ENCODE data around the gene IDS. TPM values are rescaled to one million over a fixed set of nuclear protein-coding genes. Genes with fewer than 3 reads are reported as not detected.

IDS gene
- total RNA-seq, 2 donors from 2014 or later = 96.0 to 129 TPM

DNA sequence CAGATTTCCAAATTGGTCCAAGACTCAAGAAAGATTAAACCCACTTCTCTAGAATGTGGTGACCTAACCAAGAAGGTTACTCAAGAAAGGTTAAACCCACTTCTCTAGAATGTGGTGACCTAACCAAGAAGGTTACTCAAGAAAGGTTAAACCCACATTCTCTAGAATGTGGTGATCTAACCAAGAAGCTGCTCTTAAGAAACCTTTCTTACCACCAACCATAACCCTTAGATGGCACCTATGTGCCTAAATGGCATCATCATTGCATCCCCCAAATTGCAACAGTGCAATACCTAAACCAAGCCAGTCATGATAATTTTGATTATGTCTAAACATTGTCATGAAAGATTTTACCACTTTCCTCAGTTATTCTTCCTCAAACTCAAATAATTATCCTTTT is 49.2 kb downstream of the IDS start:
- ATAC-seq (peak in 1 of 2 donors; percentile 68), DNase-seq (ENCODE audit: low spot score) (no peak)
- peaks cover 11 to 17% of the 10 kb centered on the region in 2 donors for H3K27me3 Mint-ChIP-seq
- no peaks in the 10 kb centered on the region for H3K4me1 Mint-ChIP-seq (ENCODE audit: low read depth in 2 of 2)
- no peak overlapping the region for H3K4me3 Mint-ChIP-seq
- H3K36me3 Mint-ChIP-seq = no peaks in the 10 kb centered on the region
- no peaks in the 10 kb centered on the region for H3K9me3 Mint-ChIP-seq
- H3K27ac Mint-ChIP-seq = no peak overlapping the region

DNA sequence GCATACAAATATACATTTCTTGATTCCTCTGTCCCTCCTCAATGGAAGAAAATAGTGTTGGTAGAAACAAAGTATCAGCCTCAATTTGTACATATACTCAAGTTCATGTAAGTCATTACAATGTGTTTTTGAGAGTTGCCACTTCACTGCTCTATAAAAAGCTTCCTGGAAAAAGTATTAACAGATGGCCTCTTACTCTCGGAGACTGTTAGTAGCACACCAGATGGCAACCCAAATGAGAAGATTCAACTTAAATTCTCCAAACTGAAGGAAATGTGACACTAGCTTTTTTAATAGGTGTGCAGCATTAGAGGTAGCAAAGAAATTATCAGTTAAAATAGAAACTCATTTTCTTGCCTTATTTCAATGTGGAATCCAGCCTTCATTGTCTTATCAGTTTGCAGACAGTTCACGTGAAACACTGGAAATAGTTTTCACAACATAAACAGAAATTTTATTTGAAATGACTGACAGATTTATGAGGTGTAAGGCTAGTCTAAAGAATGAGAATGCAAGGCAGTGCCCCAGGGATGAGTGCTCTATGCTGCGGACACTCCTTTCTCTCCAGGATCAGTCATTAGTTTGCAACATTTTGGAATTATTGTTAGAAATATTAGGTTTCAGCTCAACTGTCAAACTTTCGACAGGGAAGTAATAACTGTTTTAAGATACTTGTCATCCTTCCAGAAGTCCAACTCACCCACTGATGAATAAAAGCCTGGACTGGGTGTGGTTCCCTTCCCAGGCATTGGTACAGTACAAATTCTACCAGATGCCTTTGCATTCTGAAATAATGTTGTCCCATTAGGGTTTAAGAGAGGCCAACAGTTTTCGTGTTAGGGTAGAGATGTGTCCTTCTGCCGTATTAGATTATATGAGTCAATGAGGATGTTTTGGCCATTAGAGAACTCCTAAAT is 50.9 kb downstream of the IDS start:
- no peak overlapping the region for H3K27ac Mint-ChIP-seq
- no peak for ATAC-seq
- DNase-seq (ENCODE audit: low spot score) = no peak
- H3K4me1 Mint-ChIP-seq (ENCODE audit: low read depth in 2 of 2) = no peaks in the 10 kb centered on the region
- H3K36me3 Mint-ChIP-seq = peaks cover 13% of the 10 kb centered on the region
- H3K4me3 Mint-ChIP-seq = no peak overlapping the region
- peaks cover 1 to 5% of the 10 kb centered on the region in 2 donors for H3K27me3 Mint-ChIP-seq
- peaks cover 7% of the 10 kb centered on the region for H3K9me3 Mint-ChIP-seq

DNA sequence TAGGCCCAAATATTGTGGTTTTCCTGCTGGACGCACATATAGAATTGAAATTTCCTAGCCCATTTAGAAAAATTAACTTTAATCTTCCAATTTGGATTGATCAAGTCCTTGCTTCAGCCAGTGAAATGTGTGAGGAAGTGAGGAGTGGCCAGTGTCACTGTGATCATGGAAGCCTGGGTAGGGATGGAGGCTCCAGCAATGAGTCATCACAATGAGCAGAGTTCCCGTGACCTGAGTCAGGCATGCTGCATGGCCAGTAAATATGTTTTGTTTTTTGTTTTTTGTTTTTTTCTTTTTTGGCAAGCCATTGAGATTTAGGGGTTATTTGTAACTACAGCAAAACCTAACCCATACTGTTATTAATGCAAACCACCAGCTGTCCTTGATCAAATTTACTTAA is 52.1 kb downstream of the IDS start:
- Mint-ChIP-seq H3K4me1 (ENCODE audit: low read depth in 2 of 2) (no peaks in the 10 kb centered on the region), H3K4me3 (no peak overlapping the region), H3K9me3 (peaks cover 7% of the 10 kb centered on the region), H3K27me3 (peaks cover 0 to 5% of the 10 kb centered on the region in 2 donors), H3K27ac (no peak overlapping the region), H3K36me3 (peaks cover 13% of the 10 kb centered on the region)
- no peak for ATAC-seq
- no peak for DNase-seq (ENCODE audit: low spot score)

DNA sequence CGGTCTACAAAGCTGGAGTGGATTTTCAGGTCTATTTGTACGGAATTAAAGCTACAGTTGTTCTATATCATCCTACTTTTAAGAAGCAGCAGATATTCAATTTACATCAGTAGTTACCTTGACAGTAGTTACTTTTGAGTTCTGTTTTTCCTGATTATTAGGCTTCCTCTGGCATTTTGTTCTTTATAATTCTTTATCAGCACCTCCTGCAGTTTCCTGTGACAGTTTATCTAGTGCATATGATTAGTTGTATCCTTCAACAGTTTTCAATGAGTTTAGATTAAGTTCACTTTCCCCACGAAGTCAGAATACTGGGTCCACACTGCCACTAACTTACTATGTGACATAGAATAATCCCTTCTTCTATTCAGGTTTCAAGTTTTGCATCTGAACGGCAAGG is 71.7 kb downstream of the IDS start:
- no peak overlapping the region for H3K4me3 Mint-ChIP-seq
- H3K36me3 Mint-ChIP-seq = no peaks in the 10 kb centered on the region
- H3K9me3 Mint-ChIP-seq = no peaks in the 10 kb centered on the region
- H3K27ac Mint-ChIP-seq = no peak overlapping the region
- H3K4me1 Mint-ChIP-seq (ENCODE audit: low read depth in 2 of 2) = no peaks in the 10 kb centered on the region
- peaks cover 3 to 7% of the 10 kb centered on the region in 2 donors for H3K27me3 Mint-ChIP-seq
- ATAC-seq (no peak), DNase-seq (ENCODE audit: low spot score) (no peak)

DNA sequence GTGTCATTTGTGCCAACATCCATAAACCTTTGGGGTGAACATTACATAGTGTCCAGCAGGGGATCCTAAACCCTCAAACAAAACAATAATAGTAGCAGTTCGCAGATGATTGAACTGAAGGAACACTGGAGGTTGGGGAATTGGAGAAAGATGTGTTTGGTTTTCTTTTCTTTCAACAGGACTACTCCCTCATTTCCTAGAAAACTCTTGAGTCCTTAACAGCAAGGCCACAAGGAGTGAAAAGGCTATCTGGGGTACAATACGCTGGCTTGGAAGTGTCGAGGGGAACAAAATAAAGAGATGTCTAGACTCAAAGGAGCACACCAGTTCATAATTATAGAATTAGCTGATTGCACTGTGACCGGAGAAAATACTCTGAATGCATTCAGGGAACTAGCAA is 72.1 kb downstream of the IDS start:
- Mint-ChIP-seq H3K9me3 (no peaks in the 10 kb centered on the region), H3K36me3 (no peaks in the 10 kb centered on the region), H3K27ac (no peak overlapping the region), H3K4me1 (ENCODE audit: low read depth in 2 of 2) (no peaks in the 10 kb centered on the region), H3K4me3 (no peak overlapping the region), H3K27me3 (peaks cover 3 to 7% of the 10 kb centered on the region in 2 donors)
- no peak for ATAC-seq
- DNase-seq (ENCODE audit: low spot score) = no peak

Other genes with a start within 250 kb of the IDS start
- 10 to 100 TPM; 32.1 to 35.0 TPM for gene EOLA1, start 35.7 kb upstream of the IDS start, total RNA-seq
- gene HSFX3, start 44.6 kb upstream of the IDS start, total RNA-seq = not detected
- not detected for gene MAGEA9B, start 82.2 kb upstream of the IDS start, total RNA-seq
- gene HSFX2, start 90.0 kb upstream of the IDS start, total RNA-seq = under 1 TPM in 1 of 2 donors, not detected in 1; 0.45 TPM
- 10 to 100 TPM; 21.1 to 22.1 TPM for gene TMEM185A, start 126.5 kb upstream of the IDS start, total RNA-seq
- gene MAGEA11, start 206.8 kb upstream of the IDS start, total RNA-seq = not detected